GM23248 (cell line): ENCODE data around the gene NCOA3.

Experiments
- EZH2 ChIP-seq: fragments of 200-600 bp; sonication (generic); IDR thresholded peaks from 2 replicates; pipeline ENCODE4 v1.6.1; 2018; ENCODE audit warnings: antibody characterized with exemption, mild to moderate bottlenecking; ENCODE audit not compliant: insufficient read depth, poor library complexity, severe bottlenecking
- EZH2phosphoT487 ChIP-seq: fragments of 200-600 bp; sonication (generic); IDR thresholded peaks from 2 replicates; pipeline ENCODE4 v1.6.1; 2018; ENCODE audit warnings: antibody characterized with exemption, moderate library complexity, mild to moderate bottlenecking, low read depth; ENCODE audit not compliant: insufficient read depth

GRCh38 chr20:47502271-47503239 lies 868 bp downstream of the NCOA3 start:
- TF ChIP-seq EZH2 (no peak), EZH2phosphoT487 (no peak)
